22Rv1 (cell line): ENCODE data around the gene COL16A1.

Experiments
- CTCF ChIP-seq: fragments of 450-650 bp; IDR thresholded peaks from 2 replicates; pipeline ENCODE4 v1.5.1; 2017; ENCODE audit warnings: mild to moderate bottlenecking
- ZFX ChIP-seq: fragments of 450-650 bp; IDR thresholded peaks from 2 replicates; pipeline ENCODE4 v1.6.1; 2017; ENCODE audit warnings: antibody characterized with exemption, borderline replicate concordance

- TF ChIP-seq ZFX: no peak
- TF ChIP-seq CTCF: no peak
These were observed 42.9 kb downstream of the COL16A1 start for GRCh38 chr1:31660871-31661455.
